Activated T-cell treated with anti-CD3 and anti-CD28 coated beads for 4 hours (primary cell): ENCODE results near the gene SORCS1.
"Not testable (repeated sequence)": the region's sequence is repeated elsewhere in the genome, so short reads cannot be mapped to it uniquely, and the experiment has no call there.

Experiments
- DNase-seq: peaks from one replicate; pipeline ENCODE4 v3.0.0-alpha.2; 2020

Gene SORCS1

GRCh38 chr10:107037192-107038122, 127.0 kb downstream of the SORCS1 start:
- DNase-seq: no peak

- DNase-seq: no peak
Measured at GRCh38 chr10:107033799-107034422, 130.6 kb downstream of the SORCS1 start.

DNA sequence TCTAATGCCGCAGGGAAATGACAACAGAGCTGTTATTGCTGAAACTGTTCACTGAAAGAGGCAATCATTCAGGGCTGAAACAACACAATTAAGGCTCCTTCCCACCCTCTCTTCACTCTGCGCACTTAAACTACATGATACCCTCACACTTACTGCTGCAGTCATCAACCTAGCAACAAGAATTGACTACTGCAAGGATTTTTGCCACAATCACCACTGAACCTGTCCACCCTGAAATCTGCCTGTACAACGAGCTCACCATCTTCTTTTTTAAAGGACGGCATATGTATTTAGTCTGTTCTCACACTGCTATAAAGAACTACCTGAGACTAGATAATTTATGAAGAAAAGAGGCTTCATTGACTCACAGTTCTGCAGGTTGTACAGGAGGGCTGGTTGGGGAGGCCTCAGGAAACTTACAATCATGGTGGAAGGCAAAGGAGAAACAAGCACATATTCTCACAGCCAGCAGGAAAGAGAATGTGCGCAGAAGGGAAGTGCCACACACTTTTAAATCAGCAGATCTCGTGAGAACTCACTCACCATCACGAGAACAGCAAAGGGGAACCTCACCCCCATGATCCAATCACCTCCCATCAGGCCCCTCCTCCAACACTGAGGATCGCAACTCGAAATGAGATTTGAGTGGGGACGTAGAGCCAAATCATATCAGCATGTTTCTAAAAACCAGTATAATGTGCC, 131.7 kb downstream of the SORCS1 start:
- DNase-seq: no peak

DNA sequence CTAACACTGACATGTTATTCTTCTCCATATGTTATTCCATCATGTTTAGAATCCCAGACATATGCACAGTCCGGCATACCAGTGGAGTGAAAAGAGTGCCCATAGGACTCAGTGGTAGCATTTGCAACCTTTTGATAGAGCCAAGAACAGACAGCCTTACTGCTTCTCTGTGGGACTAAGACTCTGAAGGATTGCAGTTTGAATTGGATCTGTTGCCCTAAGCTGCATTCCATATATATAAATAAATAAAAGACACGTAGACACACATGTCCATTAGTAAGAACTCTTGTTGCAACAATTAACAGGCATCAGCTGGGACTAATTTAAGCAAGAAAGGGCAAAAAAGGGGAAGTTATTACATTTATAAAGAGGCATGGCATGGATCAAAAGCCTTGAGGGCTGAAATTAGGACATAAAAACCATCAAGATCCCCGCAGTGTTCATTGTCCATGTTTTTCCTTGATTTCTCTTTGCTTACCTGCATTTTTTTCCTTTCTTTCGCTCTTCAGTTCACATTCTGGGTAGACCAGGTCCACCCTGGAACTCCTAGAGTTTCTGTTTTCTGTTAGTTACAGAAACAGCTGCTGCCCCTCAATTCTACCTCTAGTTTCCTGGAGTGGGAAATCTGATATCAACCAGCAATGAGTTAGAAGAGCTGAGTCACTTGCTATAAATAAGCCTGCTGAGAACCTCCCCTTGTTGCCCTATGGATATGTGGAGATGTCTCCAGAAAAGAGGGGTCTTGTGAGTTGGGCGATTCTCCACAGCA, 132.4 kb downstream of the SORCS1 start:
- DNase-seq: no peak

- DNase-seq: no peak
Measured at GRCh38 chr10:107028236-107028635, 136.3 kb downstream of the SORCS1 start.

GRCh38 chr10:107025676-107026075, 138.8 kb downstream of the SORCS1 start:
- no peak for DNase-seq

GRCh38 chr10:107024033-107024432, 140.5 kb downstream of the SORCS1 start:
- DNase-seq: not testable (repeated sequence)

GRCh38 chr10:107022600-107023354, 141.7 kb downstream of the SORCS1 start:
- no peak for DNase-seq

DNA sequence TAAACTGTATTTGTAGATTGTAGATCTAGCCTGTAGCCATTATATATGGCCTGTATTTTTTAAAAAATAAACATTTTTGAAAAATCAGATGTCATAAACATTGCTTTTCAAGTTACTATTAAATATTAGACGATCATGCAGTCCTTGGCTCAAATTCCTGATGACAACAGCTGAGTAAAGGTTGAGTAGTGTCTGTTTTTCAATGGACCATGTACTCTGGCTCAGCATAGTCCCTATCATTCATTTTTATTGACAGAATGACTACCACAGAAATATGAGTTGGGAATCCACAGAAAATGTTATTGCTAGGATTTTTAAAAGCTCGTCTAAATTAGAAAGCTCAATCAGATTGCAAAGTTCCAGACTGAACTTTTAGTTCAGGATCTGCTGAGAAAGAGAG, 145.4 kb downstream of the SORCS1 start:
- DNase-seq: no peak

DNA sequence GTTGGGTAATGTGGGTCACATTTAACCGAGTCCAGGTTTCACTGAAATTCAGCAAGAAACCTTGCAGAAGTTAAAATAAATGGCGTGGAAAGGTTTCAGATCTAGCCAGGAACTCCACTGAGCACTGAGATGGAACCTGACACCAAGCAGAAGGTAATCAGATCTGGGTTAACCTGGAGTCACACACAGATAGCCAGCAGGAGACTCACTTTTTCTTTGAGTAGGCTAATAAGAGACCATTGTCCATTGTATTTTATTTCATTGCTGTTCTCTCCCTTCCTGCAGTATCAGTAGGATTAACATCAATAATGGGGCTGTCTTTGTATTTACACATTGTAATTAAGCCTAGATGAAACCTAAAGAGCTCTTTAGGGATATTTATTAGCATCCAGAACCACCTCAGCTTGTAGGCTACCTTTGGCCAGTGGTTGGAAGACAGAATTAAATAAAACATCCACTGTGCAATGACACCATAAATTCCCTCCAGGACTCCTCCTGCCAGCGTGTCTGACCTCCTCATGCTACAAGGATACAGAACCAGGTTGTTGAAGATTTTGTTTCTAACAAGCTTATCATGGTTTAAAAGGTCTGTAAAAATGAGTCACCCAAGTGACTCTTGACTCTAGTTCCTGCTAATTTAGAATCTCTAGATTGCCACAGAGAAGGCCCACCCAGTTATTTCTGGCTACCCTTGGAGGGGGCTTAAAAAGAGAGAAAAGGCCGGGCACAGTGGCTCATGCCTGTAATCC, 151.1 kb downstream of the SORCS1 start:
- no peak for DNase-seq

GRCh38 chr10:107011992-107012391, 152.5 kb downstream of the SORCS1 start:
- no peak for DNase-seq

DNA sequence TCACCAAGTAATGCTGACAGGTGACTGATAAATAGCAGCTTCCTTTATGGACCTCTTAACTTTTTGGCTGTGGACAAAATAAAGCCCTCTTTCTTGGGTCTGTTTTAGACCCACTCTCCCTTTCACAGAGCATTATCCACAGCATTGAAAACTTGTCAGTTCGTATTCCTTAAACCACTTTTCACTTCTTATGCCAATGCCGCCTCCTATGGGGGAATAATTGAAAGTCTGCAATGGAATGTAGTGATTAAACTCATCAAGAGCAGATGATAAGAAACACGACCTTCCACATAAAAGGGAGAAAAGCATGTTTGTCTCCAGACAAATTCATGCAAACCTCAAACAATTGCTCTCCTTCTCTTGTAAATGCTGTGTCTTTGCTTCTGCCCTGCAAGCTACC, 153.4 kb downstream of the SORCS1 start:
- no peak for DNase-seq

DNA sequence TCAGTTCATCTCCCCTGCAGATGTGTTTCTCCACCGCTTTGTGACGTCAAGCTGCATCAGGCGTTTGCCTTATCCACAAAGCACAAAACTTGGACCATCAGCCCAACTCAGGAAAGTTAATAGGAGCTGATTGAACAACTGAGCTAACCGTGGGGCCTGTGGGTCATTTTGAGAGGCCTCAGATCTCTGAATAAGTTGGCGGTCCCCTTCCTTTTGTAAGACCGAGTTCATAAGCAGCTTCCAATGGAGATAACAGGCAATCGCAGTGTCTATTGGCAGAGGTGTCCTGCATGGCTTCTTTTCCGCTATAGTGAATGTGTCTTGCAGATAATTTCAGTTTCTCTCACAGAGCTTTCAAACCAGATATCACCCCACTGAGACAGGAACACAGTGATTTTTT, 154.0 kb downstream of the SORCS1 start:
- DNase-seq: no peak

DNA sequence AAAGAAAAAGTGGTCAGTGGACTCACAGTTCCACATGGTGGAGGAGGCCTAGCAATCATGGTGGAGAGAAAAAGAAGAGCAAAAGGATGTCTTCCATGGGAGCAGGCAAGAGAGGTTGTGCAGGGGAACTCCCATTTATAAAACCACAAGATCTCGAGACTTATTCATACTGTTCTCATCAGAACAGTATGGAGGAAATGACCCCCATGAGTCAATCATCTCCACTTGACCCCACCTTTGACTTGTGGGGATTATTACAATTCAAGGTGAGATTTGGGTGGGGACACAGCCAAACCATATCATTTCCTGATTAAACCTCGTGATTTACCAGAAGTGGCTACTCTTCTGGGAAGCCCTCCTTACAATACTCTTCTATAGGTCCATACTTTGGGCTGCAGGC, 160.1 kb downstream of the SORCS1 start:
- DNase-seq: no peak

DNA sequence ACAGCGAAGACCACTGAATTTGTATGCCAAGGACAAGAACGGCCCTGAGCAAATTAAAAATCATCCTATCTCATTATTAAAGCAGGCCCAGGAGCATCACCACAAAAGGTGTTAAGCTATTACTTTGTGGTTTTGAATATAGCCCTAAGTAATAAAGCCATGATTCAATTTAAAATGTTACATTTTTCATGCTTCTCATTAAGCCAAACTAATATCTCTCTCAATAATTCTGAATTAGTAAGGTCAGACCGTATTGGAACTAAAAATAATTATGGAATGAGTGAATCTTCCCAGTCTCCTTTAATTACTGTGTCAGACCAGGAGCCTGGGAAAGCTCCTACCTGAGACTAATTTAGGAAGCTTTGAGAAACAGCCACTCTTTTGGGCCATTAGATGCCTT, 162.4 kb downstream of the SORCS1 start:
- DNase-seq: no peak

DNA sequence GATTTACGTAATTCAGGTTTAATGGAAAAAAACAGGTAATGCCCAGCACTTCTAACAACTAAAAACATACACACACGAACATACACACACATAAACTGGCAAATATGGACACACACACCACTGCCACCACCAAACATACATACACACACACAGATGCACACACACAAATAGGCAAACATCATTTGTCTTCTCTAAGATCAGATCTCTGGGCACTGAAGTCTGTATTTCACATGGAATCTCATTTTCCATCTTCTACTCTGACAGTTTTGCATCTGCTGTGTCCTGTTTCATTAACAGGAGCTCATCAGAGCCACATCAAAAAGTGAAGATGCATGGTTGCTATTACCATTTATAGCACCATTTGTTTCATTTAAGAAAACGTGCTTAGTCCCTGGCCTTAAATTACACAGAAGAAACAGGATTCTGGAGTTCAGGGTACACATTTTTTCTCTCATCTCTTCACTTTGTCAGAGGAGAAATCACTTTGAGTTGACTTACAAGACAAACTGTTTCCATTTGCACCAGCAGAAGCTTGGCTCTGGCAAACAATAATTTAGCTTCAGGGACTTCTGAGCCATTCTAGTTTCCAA, 165.3 kb downstream of the SORCS1 start:
- no peak for DNase-seq

DNA sequence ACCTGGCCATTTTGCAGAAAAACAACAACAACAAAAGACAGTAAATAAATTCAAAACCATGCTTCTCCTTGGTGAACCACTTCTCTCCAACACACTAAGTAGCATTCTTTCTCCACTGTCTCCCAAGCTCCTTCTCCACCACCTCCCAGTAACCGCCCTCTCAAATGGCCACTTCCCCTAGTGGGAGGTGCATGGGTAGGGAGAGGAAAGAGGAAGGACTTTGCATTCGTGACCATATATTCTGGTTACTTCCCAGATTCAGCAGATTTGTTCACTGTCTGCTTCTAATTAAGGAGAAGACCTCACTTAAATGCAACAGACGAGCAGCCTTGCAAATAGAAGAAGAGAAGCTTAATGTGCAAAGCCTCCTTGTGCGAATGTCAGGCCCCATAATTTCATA, 166.8 kb downstream of the SORCS1 start:
- DNase-seq: no peak

DNA sequence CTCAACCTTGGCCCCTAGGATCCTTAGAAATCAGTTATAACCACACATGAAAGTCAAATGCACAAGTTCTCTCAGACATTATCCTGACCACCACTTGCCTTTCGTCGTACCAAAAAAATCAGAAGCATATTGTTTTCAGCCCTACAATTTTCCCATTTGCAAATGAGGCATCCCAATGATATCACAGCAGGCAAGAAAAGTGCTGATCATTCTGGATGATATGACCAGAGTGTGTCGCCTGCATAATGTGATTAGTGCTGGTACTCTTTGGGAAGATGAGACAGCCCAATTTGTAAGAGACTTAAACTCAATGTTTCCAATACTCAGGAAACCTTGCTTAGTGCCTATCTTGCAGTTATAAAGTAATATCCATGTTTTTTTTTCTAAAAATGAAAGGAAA, 168.0 kb downstream of the SORCS1 start:
- no peak for DNase-seq

- no peak for DNase-seq
Measured at GRCh38 chr10:106992055-106992454, 172.5 kb downstream of the SORCS1 start.

DNA sequence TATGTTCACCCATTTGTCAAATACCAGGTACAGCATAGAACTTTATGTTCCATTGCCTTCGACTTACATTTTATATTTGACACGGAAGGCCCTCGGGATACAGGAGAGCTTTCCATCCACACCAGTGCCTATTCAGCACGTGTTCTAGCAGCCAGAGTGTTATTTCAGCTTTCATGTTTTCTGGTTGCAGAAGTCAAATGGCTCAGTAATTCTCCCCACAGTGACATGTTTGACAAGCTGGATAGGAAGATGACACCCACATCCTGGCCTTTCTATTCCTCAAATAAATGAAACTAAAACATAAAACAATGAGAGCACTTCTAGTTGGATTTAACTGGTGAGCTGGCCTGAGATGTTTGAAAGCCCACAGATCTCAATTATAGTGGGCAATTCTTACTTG, 173.4 kb downstream of the SORCS1 start:
- DNase-seq: no peak

GRCh38 chr10:106987362-106987761, 177.1 kb downstream of the SORCS1 start:
- no peak for DNase-seq
